ENCODE measurements around the gene UBE2N. TPM values are rescaled to one million over a fixed set of nuclear protein-coding genes. Genes with fewer than 3 reads are reported as not detected.

Gene UBE2N
- total and polyA plus RNA-seq, 10 of the 15 experiments (the other 5 are each of a cell fraction or from before 2014, with no cell fraction given) = 243 to 945 (median 443) TPM

DNA sequence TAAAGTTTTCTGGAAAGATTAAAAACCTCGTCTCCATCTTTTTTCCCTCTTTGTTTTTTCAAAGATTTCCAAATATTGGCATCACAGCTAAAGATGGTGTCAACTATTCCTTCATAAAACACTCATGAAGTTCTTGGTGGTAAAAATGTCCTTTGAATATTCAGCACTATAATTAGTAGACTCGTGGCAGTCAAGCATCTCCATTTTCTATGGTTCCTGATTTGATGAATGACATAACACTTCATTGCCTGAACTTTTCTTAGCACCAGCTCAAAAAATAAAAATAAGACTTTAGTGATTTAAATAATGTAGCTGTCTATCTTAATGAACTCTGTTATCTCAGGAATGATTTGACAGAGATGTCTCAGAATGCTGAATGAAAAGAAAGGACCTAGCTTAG, 19.7 kb downstream of the UBE2N start:
- DNase-seq (ENCODE audit: low read depth, low spot score) = no peak

DNA sequence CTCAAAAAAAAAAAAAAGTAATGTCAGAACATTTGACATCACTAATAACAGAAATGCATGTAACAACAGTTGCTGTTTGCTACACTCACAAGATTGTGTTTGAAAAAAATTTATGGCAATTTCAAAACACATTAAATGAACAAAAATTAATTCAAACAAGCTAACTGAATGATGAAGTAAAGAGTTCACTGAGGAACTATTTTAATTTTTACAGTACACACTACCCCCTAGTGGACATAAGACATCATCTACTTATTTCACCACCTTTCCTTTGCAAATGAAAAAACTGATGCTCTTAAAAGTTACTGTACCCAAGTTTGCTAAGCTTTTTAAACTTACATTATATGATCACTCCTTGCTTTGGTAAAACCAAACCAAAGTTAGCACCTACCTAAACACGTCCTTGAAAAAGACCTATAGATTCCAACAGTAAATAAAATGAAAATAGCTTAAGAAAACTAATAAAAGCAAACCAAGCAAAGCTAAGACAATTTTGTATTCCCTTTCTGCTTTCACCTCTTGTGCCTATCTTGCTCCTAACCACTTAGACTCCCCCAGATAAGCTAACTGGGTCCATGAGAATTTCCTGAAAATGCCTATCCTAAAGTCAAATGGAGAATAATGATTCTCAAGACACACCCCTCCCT, 22.2 kb downstream of the UBE2N start:
- peaks cover 0 to 4% of the 10 kb centered on the region in 2 experiments; a peak in 1 of 4 replicates for H3K36me3 ChIP-seq (ENCODE audit: control insufficient read depth in 2 of 2, insufficient read depth in 2 of 2, low read length in 1 of 2)
- no peak overlapping the region for H3K9ac ChIP-seq (ENCODE audit: control insufficient read depth, insufficient read depth, low read length)
- peaks cover 83% of the 10 kb centered on the region for H3K4me1 ChIP-seq (ENCODE audit: control insufficient read depth, insufficient read depth, low read length)
- 0% methylated on average over 1 of the region's 1 CpG for WGBS (ENCODE audit: insufficient coverage, insufficient replicate concordance, low lambda C conversion rate, missing lambda C conversion rate)
- peaks cover 5% of the 10 kb centered on the region; the same call in 1 of the 2 replicates for H4K20me1 ChIP-seq (ENCODE audit: control insufficient read depth, insufficient read depth)
- DNase-seq (ENCODE audit: low read depth, low spot score) (no peak), FAIRE-seq (peak; percentile 35), ATAC-seq (peak; percentile 54)
- in situ Hi-C loops (cut with MboI) = no loop called here
- H3K27ac ChIP-seq (ENCODE audit: control insufficient read depth, insufficient read depth) = no peak overlapping the region
- no peaks in the 10 kb centered on the region for H3K9me3 ChIP-seq (replicated peaks; ENCODE audit: control insufficient read depth, insufficient read depth, low read length)
- H3K79me2 ChIP-seq (ENCODE audit: control insufficient read depth, insufficient read depth, low read length) = peaks cover 100% of the 10 kb centered on the region
- peak overlapping the region; percentile 47; the same call in 1 of the 2 replicates for H3K4me2 ChIP-seq (ENCODE audit: control insufficient read depth, insufficient read depth)
- intact Hi-C loops (cut with micrococcal nuclease; ENCODE audit: unreplicated experiment) = loop anchor here (1.0 to 5.0 kb wide), 3 partner anchors 431 to 683 kb away; no protein-coding TSS in a partner anchor
- H2AFZ ChIP-seq (ENCODE audit: control insufficient read depth, low read depth, low read length) = no peak overlapping the region
- ChIA-PET POLR2A (interaction anchor here (0.6 to 2.3 kb wide), 12 partner anchors 9 to 1936 kb away, joined by 3 to 12 read pairs (median 3); no protein-coding TSS in a partner anchor), CTCF (interaction anchor here (0.6 to 8.8 kb wide), 65 partner anchors 9 to 856 kb away, joined by 3 to 166 read pairs (median 4); partner anchors contain the start of genes EEA1, MRPL42, PLEKHG7 and UBE2N), RAD21 (ENCODE audit: unreplicated experiment) (interaction anchor here (0.7 to 8.5 kb wide), 54 partner anchors 9 to 914 kb away, joined by 3 to 145 read pairs (median 4); partner anchors contain the start of gene MRPL42), SMC1A (ENCODE audit: uncharacterized antibody, unreplicated experiment) (interaction anchor here (0.6 to 5.4 kb wide), 62 partner anchors 9 to 908 kb away, joined by 3 to 95 read pairs (median 5); partner anchors contain the start of gene MRPL42)
- H3K4me3 ChIP-seq = no peak overlapping the region
- no peaks in the 10 kb centered on the region for H3K27me3 ChIP-seq (replicated peaks in 1 of 2; ENCODE audit: control insufficient read depth in 2 of 2, insufficient read depth in 2 of 2, low read length in 1 of 2)
- BruUV-seq (replicated peaks) = no TSS peak
- TF ChIP-seq, protein P1, sequence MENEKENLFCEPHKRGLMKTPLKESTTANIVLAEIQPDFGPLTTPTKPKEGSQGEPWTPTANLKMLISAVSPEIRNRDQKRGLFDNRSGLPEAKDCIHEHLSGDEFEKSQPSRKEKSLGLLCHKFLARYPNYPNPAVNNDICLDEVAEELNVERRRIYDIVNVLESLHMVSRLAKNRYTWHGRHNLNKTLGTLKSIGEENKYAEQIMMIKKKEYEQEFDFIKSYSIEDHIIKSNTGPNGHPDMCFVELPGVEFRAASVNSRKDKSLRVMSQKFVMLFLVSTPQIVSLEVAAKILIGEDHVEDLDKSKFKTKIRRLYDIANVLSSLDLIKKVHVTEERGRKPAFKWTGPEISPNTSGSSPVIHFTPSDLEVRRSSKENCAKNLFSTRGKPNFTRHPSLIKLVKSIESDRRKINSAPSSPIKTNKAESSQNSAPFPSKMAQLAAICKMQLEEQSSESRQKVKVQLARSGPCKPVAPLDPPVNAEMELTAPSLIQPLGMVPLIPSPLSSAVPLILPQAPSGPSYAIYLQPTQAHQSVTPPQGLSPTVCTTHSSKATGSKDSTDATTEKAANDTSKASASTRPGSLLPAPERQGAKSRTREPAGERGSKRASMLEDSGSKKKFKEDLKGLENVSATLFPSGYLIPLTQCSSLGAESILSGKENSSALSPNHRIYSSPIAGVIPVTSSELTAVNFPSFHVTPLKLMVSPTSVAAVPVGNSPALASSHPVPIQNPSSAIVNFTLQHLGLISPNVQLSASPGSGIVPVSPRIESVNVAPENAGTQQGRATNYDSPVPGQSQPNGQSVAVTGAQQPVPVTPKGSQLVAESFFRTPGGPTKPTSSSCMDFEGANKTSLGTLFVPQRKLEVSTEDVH (IDR thresholded peaks at IDR 0.05; ENCODE audit: low read depth, partially characterized antibody) = no peak
- TF ChIP-seq RAD21 (IDR thresholded peaks at IDR 0.05; ENCODE audit: insufficient read depth, low read depth, low read length) (peak; percentile 46; the same call in 1 of the 2 replicates), SMC3 (IDR thresholded peaks at IDR 0.05; ENCODE audit: borderline replicate concordance, low read length) (peak; percentile 46; the same call in 1 of the 2 replicates)
- TF ChIP-seq, protein P2, sequence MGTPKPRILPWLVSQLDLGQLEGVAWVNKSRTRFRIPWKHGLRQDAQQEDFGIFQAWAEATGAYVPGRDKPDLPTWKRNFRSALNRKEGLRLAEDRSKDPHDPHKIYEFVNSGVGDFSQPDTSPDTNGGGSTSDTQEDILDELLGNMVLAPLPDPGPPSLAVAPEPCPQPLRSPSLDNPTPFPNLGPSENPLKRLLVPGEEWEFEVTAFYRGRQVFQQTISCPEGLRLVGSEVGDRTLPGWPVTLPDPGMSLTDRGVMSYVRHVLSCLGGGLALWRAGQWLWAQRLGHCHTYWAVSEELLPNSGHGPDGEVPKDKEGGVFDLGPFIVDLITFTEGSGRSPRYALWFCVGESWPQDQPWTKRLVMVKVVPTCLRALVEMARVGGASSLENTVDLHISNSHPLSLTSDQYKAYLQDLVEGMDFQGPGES (IDR thresholded peaks at IDR 0.05) = no peak

More for the DNA sequence above, 19.7 kb downstream of the UBE2N start:
- Histone ChIP-seq H2AFZ (ENCODE audit: control insufficient read depth, low read depth, low read length) (no peak overlapping the region), H3K9me3 (replicated peaks; ENCODE audit: control insufficient read depth, insufficient read depth, low read length) (no peaks in the 10 kb centered on the region), H3K79me2 (ENCODE audit: control insufficient read depth, insufficient read depth, low read length) (peaks cover 100% of the 10 kb centered on the region), H4K20me1 (ENCODE audit: control insufficient read depth, insufficient read depth) (peaks cover 5% of the 10 kb centered on the region; the same call in 1 of the 2 replicates), H3K27ac (ENCODE audit: control insufficient read depth, insufficient read depth) (no peak overlapping the region; the same call in 1 of the 2 replicates), H3K4me2 (ENCODE audit: control insufficient read depth, insufficient read depth) (peak overlapping the region; percentile 53; the same call in 1 of the 2 replicates), H3K36me3 (ENCODE audit: control insufficient read depth in 2 of 2, insufficient read depth in 2 of 2, low read length in 1 of 2) (peaks cover 0 to 2% of the 10 kb centered on the region in 2 experiments; a peak in 1 of 4 replicates), H3K9ac (ENCODE audit: control insufficient read depth, insufficient read depth, low read length) (no peak overlapping the region), H3K4me1 (ENCODE audit: control insufficient read depth, insufficient read depth, low read length) (peaks cover 81% of the 10 kb centered on the region), H3K27me3 (replicated peaks in 1 of 2; ENCODE audit: control insufficient read depth in 2 of 2, insufficient read depth in 2 of 2, low read length in 1 of 2) (no peaks in the 10 kb centered on the region), H3K4me3 (0 out of 2 replicates have a peak overlapping the region, but pooled peaks have one; percentile 19)
- FAIRE-seq (no peak), ATAC-seq (no peak)
- 0% methylated on average over 2 of the region's 2 CpGs for WGBS (ENCODE audit: insufficient coverage, insufficient replicate concordance, low lambda C conversion rate, missing lambda C conversion rate)
- ChIA-PET SMC1A (ENCODE audit: uncharacterized antibody, unreplicated experiment) (interaction anchor here (0.8 to 5.7 kb wide), 14 partner anchors 10 to 451 kb away, joined by 3 to 76 read pairs (median 4); no protein-coding TSS in a partner anchor), POLR2A (interaction anchor here (0.8 to 5.7 kb wide), 6 partner anchors 14 to 435 kb away, joined by 3 to 65 read pairs (median 3); partner anchors contain the start of gene MRPL42), RAD21 (ENCODE audit: unreplicated experiment) (interaction anchor here (1.0 to 8.5 kb wide), 6 partner anchors 11 to 435 kb away, joined by 3 to 145 read pairs (median 21); no protein-coding TSS in a partner anchor), CTCF (interaction anchor here (0.6 to 8.3 kb wide), 12 partner anchors 8 to 680 kb away, joined by 3 to 163 read pairs (median 4); no protein-coding TSS in a partner anchor)
- in situ Hi-C loops (cut with MboI) (no loop called here), intact Hi-C loops (cut with micrococcal nuclease; ENCODE audit: unreplicated experiment) (loop anchor here (5.0 kb wide), 1 partner anchor 680 kb away; no protein-coding TSS in a partner anchor)
- no TSS peak for BruUV-seq (replicated peaks)
- TF ChIP-seq SREBF1 (IDR thresholded peaks at IDR 0.05; ENCODE audit: low read length) = no peak
- no peak for TF ChIP-seq HDAC2 (IDR thresholded peaks at IDR 0.05)
- TF ChIP-seq SMARCA5 (IDR thresholded peaks at IDR 0.05) = no peak
- TF ChIP-seq CHD4 (IDR thresholded peaks at IDR 0.05) = no peak
- no peak for TF ChIP-seq FOXK2 (IDR thresholded peaks at IDR 0.05)
- no peak for TF ChIP-seq HDGF (IDR thresholded peaks at IDR 0.05)
- no peak for TF ChIP-seq NFXL1 (IDR thresholded peaks at IDR 0.05; ENCODE audit: borderline replicate concordance)
